HG03469 (cell line): ENCODE results near the gene CHRM4.
"Not testable (repeated sequence)": the region's sequence is repeated elsewhere in the genome, so short reads cannot be mapped to it uniquely, and the experiment has no call there.

Source experiments
- ATAC-seq: cut with Tn5 transposase; IDR thresholded peaks from one replicate; pipeline ENCODE4 v1.9.1; 2021; ENCODE audit warnings: mild to moderate bottlenecking, moderate library complexity, moderate number of reproducible peaks; ENCODE audit not compliant: unreplicated experiment

Gene CHRM4

DNA sequence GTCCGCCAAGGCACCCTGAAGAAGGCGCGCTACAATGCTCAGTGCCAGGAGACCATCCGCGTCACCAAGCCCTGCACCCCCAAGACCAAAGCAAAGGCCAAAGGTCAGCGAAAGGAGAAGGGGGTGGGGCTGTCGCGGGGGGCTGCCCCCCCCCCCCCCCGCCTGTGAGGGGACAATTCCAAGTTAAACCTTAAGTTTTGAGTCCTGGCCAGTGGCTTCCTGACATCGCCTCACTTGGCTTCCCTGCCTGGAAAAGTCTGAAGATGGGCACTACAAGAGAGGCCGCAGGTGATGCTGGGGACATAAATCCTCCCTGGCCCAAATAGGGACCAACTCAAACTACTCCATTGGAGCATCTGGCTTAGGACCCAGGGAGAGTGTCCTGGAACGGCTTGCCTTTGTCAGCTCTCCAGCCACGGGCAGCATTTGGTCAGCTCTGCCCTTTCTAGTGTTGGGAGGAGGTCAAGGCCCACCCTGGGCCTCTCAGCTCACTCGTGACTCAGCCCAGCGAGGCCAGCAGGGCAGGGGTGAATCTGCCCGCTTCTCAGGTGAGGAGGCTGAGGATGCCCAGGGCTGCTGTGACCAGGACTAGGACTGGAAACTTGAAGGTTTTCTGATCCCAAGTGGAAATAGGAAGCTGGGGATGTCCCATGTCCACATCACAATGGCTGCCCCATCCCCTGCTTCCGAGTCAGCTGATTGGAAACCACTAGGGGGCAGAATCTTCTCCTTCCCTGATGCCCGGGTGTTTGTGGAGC, 8.8 kb downstream of the CHRM4 start:
- no peak for ATAC-seq

GRCh38 chr11:46381819-46382645, 9.5 kb downstream of the CHRM4 start:
- ATAC-seq: no peak

- no peak for ATAC-seq
Measured at GRCh38 chr11:46381048-46381818, 10.3 kb downstream of the CHRM4 start, which contains the start of gene MDK. MDK (plus strand) TSS chr11:46381669; CDS start chr11:46382058, 389 bp downstream.

- ATAC-seq: no peak
Measured at GRCh38 chr11:46380340-46381047, 11.1 kb downstream of the CHRM4 start.

DNA sequence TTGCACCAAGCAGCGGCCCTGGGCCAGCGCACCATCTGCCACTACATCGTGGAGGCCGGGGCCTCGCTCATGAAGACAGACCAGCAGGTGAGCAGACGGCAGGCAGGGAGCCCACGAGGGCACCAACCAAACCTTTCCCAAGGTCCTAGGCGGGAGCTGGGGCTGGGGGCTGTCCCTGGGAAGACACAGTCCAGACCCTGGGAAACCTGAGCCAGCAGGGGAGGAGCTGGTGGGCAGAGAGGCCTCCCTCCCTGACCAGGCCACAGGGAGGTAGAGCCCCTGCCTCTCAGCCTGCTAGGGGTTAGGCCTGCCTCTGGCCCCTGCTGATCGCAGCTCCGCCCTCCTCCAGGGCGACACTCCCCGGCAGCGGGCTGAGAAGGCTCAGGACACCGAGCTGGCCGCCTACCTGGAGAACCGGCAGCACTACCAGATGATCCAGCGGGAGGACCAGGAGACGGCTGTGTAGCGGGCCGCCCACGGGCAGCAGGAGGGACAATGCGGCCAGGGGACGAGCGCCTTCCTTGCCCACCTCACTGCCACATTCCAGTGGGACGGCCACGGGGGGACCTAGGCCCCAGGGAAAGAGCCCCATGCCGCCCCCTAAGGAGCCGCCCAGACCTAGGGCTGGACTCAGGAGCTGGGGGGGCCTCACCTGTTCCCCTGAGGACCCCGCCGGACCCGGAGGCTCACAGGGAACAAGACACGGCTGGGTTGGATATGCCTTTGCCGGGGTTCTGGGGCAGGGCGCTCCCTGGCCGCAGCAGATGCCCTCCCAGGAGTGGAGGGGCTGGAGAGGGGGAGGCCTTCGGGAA, 11.9 kb downstream of the CHRM4 start:
- not testable (repeated sequence) for ATAC-seq

GRCh38 chr11:46378811-46379481, 12.6 kb downstream of the CHRM4 start:
- ATAC-seq: no peak

DNA sequence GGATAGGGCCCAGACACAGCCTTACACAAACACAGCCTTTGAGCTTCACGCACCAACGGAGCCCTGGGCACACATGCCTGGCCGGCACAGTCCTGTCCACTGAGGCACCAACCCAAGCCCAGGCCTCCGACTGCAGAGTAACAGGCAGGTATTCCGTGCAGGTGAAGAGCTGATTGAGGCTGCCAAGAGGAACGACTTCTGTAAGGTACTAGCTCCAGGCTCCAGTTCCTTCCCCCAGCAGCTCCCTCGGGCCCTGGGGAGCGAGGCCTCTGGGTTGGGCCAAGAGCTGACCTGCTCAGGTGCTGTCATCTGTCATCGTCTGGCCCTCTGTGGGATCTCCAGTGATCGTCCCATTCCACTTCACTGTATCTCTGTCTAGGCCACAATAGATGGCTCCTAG, 13.3 kb downstream of the CHRM4 start:
- no peak for ATAC-seq

GRCh38 chr11:46377831-46378230, 13.7 kb downstream of the CHRM4 start:
- no peak for ATAC-seq

DNA sequence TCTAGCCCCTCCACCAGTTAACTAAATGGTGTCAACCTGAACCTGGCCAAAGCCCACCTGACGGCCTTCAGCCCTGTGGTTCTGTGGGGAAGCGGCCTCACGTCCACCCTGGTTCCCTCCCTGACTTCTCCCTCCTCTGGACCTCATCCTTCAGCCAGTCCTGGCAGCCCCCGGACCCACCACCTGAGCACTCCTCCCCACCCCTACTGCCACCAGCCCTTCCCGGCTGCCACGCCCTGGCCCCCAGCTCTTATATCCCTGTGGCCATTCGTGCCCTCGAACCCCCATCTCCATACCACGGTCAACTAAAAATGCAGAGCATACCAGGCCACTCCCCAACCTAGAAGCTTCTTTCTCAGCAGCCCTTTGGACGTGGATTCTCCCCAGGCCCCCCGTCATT, 14.3 kb downstream of the CHRM4 start:
- ATAC-seq: no peak

- ATAC-seq: no peak
Measured at GRCh38 chr11:46376258-46377050, 15.1 kb downstream of the CHRM4 start.

DNA sequence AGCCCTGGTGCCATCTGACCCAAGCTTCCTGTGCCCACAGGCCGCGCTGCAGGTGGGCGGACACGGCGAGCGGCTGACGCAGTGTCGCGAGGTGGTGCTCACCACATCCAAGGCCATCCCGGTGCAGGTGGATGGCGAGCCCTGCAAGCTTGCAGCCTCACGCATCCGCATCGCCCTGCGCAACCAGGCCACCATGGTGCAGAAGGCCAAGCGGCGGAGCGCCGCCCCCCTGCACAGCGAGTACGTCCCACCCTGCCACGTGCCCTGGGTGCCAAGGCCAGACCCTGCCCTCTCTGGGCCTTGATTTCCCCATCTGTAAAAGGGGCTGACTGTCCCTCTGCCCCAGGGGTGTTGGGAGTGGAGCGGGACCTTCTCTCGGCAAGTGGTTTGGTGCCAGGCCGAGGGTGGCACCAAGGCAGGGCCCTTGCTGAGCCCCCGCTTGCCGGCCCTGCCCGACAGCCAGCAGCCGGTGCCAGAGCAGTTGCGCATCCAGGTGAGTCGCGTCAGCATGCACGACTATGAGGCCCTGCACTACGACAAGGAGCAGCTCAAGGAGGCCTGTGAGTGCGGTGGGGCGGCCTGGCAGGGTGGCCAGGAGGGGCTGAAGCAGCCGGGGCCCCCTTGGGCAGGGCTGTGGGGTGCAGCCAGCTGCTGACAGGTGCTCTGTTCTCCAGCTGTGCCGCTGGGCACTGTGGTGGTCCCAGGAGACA, 16.0 kb downstream of the CHRM4 start:
- no peak for ATAC-seq

GRCh38 chr11:46374815-46375214, 16.8 kb downstream of the CHRM4 start:
- ATAC-seq: no peak

DNA sequence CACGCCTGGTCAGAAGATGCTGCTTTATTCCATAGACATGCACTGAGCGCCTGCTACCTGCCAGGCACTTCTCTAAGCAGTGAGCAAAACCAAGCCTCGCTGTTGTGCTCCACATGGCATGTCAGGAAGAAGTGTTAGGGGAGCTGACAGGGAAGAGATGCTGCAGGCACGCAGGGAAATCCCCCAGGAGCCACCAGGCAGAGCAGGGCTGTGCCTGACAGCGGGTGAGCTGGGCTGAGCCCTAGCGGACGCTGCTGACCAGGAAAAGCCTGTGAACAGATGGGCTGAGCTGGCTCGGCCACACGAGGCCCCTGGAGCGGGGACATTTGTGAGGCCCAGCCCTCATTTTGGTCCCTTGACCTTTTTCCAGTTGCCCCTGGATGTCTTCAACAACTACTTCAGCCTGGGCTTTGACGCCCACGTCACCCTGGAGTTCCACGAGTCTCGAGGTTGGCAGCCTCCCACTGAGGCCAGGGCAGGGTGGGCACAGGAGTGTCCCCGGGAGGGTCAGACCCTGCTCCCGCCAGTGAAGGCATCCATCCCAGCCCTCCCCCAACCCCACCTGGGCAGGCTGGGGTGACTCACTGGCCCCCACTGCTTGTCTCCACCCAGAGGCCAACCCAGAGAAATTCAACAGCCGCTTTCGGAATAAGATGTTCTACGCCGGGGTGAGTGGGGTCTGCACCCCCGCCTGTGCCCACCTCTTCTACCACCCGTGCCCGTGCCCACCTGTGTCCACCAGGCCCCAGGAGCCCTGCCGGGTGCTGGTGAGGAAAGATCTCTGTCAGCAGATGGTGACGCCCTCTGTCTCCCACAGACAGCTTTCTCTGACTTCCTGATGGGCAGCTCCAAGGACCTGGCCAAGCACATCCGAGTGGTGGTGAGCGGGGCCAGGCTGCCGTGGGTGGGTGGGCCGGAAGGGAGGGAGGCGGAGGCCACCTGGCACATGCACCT, 17.5 kb downstream of the CHRM4 start:
- no peak for ATAC-seq

GRCh38 chr11:46372501-46372900, 19.1 kb downstream of the CHRM4 start:
- ATAC-seq: not testable (repeated sequence)

DNA sequence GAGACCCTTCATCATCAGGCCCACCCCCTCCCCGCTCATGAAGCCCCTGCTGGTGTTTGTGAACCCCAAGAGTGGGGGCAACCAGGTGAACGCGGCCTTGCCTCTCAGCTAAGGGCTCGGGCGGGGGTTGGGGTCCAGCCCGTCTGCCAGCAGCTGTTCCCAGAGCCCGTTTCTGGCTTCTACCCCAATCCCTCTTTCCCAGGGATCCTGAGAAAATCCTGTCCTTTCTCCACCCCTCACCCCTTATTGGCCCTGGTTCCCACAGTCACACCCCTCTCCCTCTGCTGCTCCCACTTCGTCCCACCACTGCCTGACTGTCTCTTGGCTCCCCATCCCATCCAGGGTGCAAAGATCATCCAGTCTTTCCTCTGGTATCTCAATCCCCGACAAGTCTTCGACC, 19.5 kb downstream of the CHRM4 start:
- no peak for ATAC-seq

DNA sequence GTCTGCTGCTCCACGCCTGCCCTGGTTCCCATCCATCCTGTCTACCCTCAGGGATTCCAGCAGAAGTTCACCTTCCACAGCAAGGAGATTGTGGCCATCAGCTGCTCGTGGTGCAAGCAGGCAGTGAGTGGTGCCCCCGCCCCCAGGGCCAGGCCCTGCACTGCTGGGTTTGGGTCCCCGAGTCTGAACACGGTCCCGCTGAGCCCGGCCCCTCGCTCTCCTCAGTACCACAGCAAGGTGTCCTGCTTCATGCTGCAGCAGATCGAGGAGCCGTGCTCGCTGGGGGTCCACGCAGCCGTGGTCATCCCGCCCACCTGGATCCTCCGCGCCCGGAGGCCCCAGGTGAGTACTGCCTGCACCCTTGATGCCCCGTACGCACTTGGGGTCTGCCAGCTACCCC, 20.3 kb downstream of the CHRM4 start:
- not testable (repeated sequence) for ATAC-seq

GRCh38 chr11:46370253-46370652, 21.3 kb downstream of the CHRM4 start:
- ATAC-seq: no peak
